Erythroblast (primary cell): ENCODE results near the gene FN1.

ENCODE experiments used
- GATA1 ChIP-seq: IDR thresholded peaks from 2 replicates; pipeline ENCODE4 v1.6.1; 2011; ENCODE audit warnings: low read depth, mild to moderate bottlenecking, control low read depth, low read length, moderate library complexity
- POLR2A ChIP-seq: IDR thresholded peaks from 2 replicates; pipeline ENCODE4 v1.6.1; 2011; ENCODE audit warnings: mild to moderate bottlenecking, low read length

DNA sequence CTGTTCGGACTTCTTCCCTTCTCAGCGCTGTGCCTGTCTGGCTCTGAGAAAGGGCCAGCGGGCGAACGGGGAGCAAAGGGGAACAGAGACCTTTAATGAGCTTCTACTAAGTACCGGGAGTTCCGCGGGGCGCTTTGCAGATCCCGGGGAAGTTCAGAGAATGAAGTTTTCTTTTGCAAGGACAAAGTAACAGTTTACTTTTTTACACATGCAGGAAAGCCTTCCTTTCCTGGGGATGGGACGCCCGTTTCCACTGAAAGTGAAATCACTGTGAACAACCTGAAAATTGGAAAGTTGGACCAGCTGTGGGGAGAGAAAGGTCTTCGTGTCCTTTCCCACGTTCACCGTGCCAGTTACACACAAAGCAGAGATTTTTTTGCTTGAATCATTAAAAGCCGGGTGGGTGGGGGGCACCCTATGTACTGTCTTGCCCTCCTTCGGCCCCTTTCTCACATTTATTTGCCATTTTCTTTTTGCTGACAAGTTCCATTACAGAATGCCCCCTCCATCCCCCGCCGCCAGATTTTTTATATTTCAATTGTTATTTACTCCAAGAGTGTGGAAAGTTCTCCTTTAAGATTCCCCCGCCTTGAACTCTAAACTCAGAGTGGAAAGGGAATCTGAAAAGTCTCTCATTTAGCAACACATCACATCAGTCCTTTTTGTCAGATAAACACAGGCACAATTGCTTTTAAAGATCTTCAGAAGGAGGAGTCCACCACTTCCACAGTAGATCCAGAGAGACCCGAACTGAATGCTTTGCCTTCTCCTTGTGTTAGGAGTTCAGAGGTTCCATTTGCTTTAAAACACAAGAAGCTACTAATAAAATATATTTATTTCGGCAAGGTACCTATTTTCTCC is 1.1 kb upstream of the FN1 start:
- TF ChIP-seq POLR2A: no peak
- TF ChIP-seq GATA1: no peak
